Gastrocnemius medialis (tissue), 4 donors: Measurements from ENCODE around the gene CNTNAP1. TPM values are rescaled to one million over a fixed set of nuclear protein-coding genes. Genes with fewer than 3 reads are reported as not detected.

Experiments used
- ATAC-seq, 2 donors: fragments of 150-250 bp; one replicate each; pipeline ENCODE4 v1.9.1; 2016
- DNase-seq, 2 donors: peaks; one replicate each; pipeline ENCODE4 v3.0.0-alpha.2; 2019
- H3K27ac ChIP-seq, 4 donors: fragments of 200-600 bp; sonication (generic); 1 replicate in 1 of 4; 2 replicates in 3 of 4; pipeline ENCODE4 v1.5.1; 2016 to 2018; ENCODE audit warnings: mild to moderate bottlenecking in 2 of 4, moderate library complexity in 1 of 4
- H3K27me3 ChIP-seq, 3 donors: fragments of 200-600 bp; sonication (generic) in 2 of 3; 1 replicate in 1 of 3; 2 replicates in 2 of 3; pipeline versions ENCODE4 v1.5.1 to v1.6.0; 2016 to 2019; ENCODE audit warnings: mild to moderate bottlenecking in 1 of 3, moderate library complexity in 1 of 3
- H3K36me3 ChIP-seq, 2 donors: fragments of 200-600 bp; sonication (generic) in 1 of 2; one replicate each; pipeline ENCODE4 v1.5.1; 2017 to 2018
- H3K4me1 ChIP-seq, 2 donors: fragments of 200-600 bp; sonication (generic) in 1 of 2; one replicate each; pipeline ENCODE4 v1.5.1; 2016 to 2017; ENCODE audit warnings: mild to moderate bottlenecking in 2 of 2
- H3K4me3 ChIP-seq, 4 donors: fragments of 200-600 bp; sonication (generic) in 3 of 4; 1 replicate in 1 of 4; 2 replicates in 3 of 4; pipeline ENCODE4 v1.5.1; 2016 to 2019; ENCODE audit warnings: mild to moderate bottlenecking in 2 of 4
- H3K9me3 ChIP-seq, 3 donors: fragments of 200-600 bp; sonication (generic) in 2 of 3; 1 replicate in 1 of 3; 2 replicates in 2 of 3; pipeline ENCODE4 v1.5.1; 2016 to 2019
- POLR2A ChIP-seq, 2 donors: fragments of 450-650 bp; IDR thresholded peaks; one replicate each; pipeline ENCODE4 v1.6.1; 2017; ENCODE audit warnings: antibody characterized with exemption in 2 of 2, mild to moderate bottlenecking in 2 of 2, moderate library complexity in 2 of 2
- in situ Hi-C, 4 donors: fragments of 200-750 bp; cut with MboI; loops; one replicate each; pipeline versions ENCODE4 v1.15.0 to v1.8.0; 2017; ENCODE audit warnings: low sequenced_read_pairs in 4 of 4
- intact Hi-C: fragments of 100-400 bp; cut with DNase I; formaldehyde crosslinking; loops from one replicate; pipeline ENCODE4 v1.15.1; 2023; ENCODE audit warnings: low total_unique reads
- total RNA-seq, 4 donors: library from RNA; depleted of rRNA; stranded (reverse); fragments of >200 nt; gene quantifications; one replicate each; pipeline versions ENCODE4 v1.1.0 to v1.2.3, GENCODE V29; 2016
- TF ChIP-seq, protein P1 (sequence below), 5 experiments: fragments of 450-650 bp in 3 of 5; fragments of 200-600 bp in 2 of 5; sonication (generic) in 2 of 5; IDR thresholded peaks in 4 of 5; conservative IDR thresholded peaks in 1 of 5; 1 replicate in 4 of 5; 2 replicates in 1 of 5; pipeline ENCODE4 v1.5.1; 2016 to 2019; ENCODE audit warnings: antibody characterized with exemption in 5 of 5, mild to moderate bottlenecking in 3 of 5, moderate library complexity in 3 of 5

CNTNAP1 gene
- total RNA-seq, 4 donors from 2014 or later, result 0.22 to 0.41 (median 0.40) TPM

DNA sequence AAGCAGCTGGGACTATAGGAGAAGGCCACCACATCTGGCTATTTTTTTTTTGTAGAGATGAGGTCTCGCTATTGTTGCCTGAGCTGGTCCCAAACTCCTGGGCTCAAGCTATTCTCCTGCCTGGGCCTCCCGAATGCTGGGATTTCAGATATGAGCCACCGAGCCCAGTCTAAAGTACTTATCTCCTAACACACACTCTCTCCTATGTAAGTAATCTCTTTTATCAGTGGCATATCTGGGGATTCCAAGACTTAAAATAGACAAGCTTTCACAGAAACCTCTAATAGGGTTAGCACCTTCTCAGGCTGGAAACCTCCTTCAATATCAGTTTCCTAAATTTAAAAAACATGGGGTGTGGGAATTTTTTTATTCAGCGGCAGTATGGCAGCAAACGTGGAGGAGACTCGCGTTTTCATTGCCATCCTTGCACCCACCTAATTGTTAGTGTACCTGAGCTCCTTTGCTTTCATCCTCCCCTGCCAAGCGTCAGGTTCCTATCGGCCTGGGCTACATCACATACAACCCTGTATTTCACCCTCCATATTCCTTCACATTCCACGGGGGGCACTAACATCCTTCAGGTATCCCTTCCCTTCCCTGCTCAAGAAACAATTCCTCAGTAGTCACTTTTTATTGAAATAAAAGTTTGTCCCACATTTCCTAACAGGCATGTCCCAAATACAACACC is 61.4 kb downstream of the CNTNAP1 start:
- intact Hi-C loops (loop anchor here (2.0 kb wide), 2 partner anchors 19 to 165 kb away; no protein-coding TSS in a partner anchor), in situ Hi-C loops (no loop called here)
- Histone ChIP-seq H3K4me1 (peaks cover 26 to 27% of the 10 kb centered on the region in 2 donors), H3K9me3 (no peaks in the 10 kb centered on the region), H3K4me3 (peak overlapping the region; percentile 86 to 94 (median 94)), H3K27ac (peak overlapping the region; percentile 98 to 100 (median 99)), H3K36me3 (no peaks in the 10 kb centered on the region), H3K27me3 (no peaks in the 10 kb centered on the region)
- TF ChIP-seq, protein P1, sequence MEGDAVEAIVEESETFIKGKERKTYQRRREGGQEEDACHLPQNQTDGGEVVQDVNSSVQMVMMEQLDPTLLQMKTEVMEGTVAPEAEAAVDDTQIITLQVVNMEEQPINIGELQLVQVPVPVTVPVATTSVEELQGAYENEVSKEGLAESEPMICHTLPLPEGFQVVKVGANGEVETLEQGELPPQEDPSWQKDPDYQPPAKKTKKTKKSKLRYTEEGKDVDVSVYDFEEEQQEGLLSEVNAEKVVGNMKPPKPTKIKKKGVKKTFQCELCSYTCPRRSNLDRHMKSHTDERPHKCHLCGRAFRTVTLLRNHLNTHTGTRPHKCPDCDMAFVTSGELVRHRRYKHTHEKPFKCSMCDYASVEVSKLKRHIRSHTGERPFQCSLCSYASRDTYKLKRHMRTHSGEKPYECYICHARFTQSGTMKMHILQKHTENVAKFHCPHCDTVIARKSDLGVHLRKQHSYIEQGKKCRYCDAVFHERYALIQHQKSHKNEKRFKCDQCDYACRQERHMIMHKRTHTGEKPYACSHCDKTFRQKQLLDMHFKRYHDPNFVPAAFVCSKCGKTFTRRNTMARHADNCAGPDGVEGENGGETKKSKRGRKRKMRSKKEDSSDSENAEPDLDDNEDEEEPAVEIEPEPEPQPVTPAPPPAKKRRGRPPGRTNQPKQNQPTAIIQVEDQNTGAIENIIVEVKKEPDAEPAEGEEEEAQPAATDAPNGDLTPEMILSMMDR (IDR thresholded peaks at IDR 0.05 in 4 of 5, conservative IDR thresholded peaks at IDR 0.05 in 1 of 5), result no peak
- no peak for TF ChIP-seq POLR2A (IDR thresholded peaks at IDR 0.05)
- DNase-seq, result no peak
- no peak for ATAC-seq

DNA sequence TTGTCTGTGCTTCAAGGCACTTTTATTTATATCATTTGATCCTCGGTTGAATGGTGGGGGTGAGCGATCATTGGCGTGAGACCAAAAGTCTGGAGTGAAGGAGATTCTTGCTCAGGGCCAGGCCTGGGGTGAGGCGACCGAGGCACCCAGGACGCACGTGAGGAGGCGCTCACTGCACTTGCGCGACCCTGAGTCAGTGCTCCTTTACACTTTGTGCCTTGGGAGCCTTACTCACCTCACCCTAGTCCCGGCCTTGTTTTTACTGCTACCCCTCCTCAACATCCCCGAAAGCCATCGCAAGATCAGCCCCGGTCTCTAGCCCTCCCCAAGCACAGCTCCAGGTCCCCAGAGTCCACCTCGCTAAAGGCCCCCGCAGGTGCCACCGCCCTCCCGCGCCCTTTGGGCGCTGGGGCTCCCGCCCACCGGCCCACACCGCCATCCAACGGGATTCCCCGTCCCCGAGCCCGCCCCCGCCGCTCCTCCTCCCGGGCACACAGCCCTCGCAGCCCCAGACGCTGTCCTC is 62.0 kb downstream of the CNTNAP1 start:
- peak overlapping the region; percentile 98 to 100 (median 99) for H3K27ac ChIP-seq
- in situ Hi-C loops (no loop called here), intact Hi-C loops (loop anchor here (2.0 kb wide), 2 partner anchors 18 to 166 kb away; no protein-coding TSS in a partner anchor)
- no peak for TF ChIP-seq POLR2A (IDR thresholded peaks at IDR 0.05)
- TF ChIP-seq, protein P1 (IDR thresholded peaks at IDR 0.05 in 4 of 5, conservative IDR thresholded peaks at IDR 0.05 in 1 of 5), result no peak
- ATAC-seq (peak; percentile 81 to 84), DNase-seq (peak; percentile 76 to 79)
- peaks cover 26 to 27% of the 10 kb centered on the region in 2 donors for H3K4me1 ChIP-seq
- H3K27me3 ChIP-seq, result no peaks in the 10 kb centered on the region
- peak overlapping the region; percentile 86 to 94 (median 94) for H3K4me3 ChIP-seq
- no peaks in the 10 kb centered on the region for H3K36me3 ChIP-seq
- H3K9me3 ChIP-seq, result no peaks in the 10 kb centered on the region

DNA sequence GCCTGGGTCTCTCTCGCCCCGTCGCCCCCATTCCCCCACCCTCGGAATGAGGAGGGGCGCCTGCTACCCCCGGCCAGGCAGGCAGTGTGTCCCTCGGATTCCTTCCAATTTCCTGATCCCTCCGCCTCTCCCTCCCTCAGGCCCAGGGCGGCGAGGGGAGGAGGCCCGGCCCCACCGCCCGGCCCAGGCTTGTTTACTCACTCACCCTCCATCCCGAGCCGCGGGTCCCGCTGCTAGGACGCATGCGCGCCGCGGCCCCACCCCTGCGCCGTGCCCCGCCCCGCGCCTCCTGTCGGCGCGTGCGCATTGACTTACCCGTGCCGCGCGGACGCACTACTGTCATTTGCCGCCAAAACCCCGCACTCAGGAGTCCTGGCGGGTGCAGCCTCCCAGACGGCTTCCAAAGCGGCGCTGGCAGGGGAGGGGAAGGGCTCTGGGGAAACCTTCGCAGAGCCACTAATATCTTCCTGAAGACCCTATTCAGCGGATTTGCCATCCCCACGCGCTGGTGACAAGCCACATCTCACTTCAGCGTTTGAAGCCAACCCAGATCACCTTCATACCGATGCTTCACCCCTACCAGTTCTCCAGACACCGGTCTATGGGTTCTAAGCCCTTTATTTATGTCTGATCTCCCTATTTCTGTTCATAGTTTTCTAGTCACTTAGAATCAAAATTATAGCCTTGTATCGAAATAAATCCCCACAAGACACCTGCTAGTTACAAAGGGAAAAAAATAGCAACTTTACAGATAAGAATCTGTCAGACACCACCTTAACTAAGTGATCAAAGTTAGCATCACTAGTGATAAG is 62.7 kb downstream of the CNTNAP1 start, which contains the start of gene EZH1:
EZH1 (minus strand) TSS at position 235 of the 812 bp plus-strand sequence. CDS start 16,099 bp downstream, outside the sequence.
- no peaks in the 10 kb centered on the region for H3K9me3 ChIP-seq
- in situ Hi-C loops (no loop called here), intact Hi-C loops (loop anchor here (2.0 kb wide), 2 partner anchors 18 to 166 kb away; no protein-coding TSS in a partner anchor)
- H3K27ac ChIP-seq, result peak within 1 kb of the TSS; percentile 98 to 100 (median 99)
- H3K36me3 ChIP-seq, result no peaks in the 10 kb centered on the region
- H3K4me3 ChIP-seq, result peak within 1 kb of the TSS; percentile 86 to 94 (median 94)
- peak; percentile 74 to 87 for DNase-seq
- H3K27me3 ChIP-seq, result no peaks in the 10 kb centered on the region
- peak; percentile 79 to 91 for TF ChIP-seq POLR2A (IDR thresholded peaks at IDR 0.05)
- TF ChIP-seq, protein P1 (IDR thresholded peaks at IDR 0.05 in 4 of 5, conservative IDR thresholded peaks at IDR 0.05 in 1 of 5), result peak in 4 of 5 experiments; percentile 19 to 36 (median 28)
- H3K4me1 ChIP-seq, result peaks cover 26 to 29% of the 10 kb centered on the region in 2 donors
- ATAC-seq, result peak; percentile 86

DNA sequence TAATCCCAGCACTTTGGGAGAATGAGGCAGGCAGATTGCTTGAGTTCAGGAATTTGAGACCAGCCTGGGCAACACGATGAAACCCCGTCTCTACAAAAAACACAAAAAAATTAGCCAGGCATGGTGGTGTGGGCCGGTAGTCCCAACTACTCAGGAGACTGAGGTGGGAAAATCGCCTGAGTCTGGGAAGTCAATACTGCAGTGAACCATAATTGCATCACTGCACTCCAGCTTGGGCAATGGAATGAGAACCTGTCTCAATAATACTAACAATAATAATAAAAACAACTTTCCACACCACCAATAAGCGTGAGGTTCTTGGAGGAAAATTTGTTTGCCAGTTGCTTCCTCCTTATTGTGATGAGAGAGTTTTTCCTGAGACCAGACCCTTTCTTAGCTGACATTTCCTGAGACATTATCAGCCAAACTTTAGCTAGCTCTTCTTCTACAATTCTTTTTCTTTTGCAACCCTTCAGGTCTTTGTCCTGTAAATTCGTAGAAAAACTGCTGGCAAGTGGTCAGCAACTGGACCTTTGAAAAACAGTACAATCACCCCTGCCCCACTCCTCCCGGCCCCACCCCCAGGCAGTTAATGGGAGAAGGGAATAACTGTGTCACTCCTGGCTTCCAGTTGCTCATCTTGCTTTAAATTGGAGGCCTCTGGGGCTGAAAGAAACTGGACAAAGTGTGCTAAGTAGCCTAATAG is 66.0 kb downstream of the CNTNAP1 start:
- TF ChIP-seq, protein P1 (IDR thresholded peaks at IDR 0.05 in 4 of 5, conservative IDR thresholded peaks at IDR 0.05 in 1 of 5), result no peak
- TF ChIP-seq POLR2A (IDR thresholded peaks at IDR 0.05), result no peak
- intact Hi-C loops, result no loop called here
- ATAC-seq, result peak in 1 of 2 donors; percentile 14
- Histone ChIP-seq H3K27ac (peak overlapping the region; percentile 62 to 68 (median 66)), H3K4me3 (no peak overlapping the region), H3K4me1 (peaks cover 21 to 22% of the 10 kb centered on the region in 2 donors), H3K36me3 (no peaks in the 10 kb centered on the region), H3K9me3 (no peaks in the 10 kb centered on the region), H3K27me3 (no peaks in the 10 kb centered on the region)
- in situ Hi-C loops, result no loop called here
- peak in 1 of 2 donors; percentile 44 for DNase-seq
